HUES6 (cell line): ENCODE results near the gene INPP5J.
"Not testable (repeated sequence)": the region's sequence is repeated elsewhere in the genome, so short reads cannot be mapped to it uniquely, and the experiment has no call there.

Source experiments
- H3K27ac ChIP-seq: 2 replicates; pipeline ENCODE4 v1.7.0; 2013; ENCODE audit warnings: low read depth, mild to moderate bottlenecking, low read length, inconsistent platforms
- H3K27me3 ChIP-seq: 2 replicates; pipeline ENCODE4 v1.6.1; 2013; ENCODE audit warnings: low read length; ENCODE audit not compliant: control insufficient read depth, insufficient read depth
- H3K36me3 ChIP-seq: 2 replicates; pipeline ENCODE4 v1.6.1; 2013; ENCODE audit warnings: low read length; ENCODE audit not compliant: control insufficient read depth, insufficient read depth
- H3K4me1 ChIP-seq: 2 replicates; pipeline ENCODE4 v1.6.1; 2013; ENCODE audit warnings: low read length; ENCODE audit not compliant: control insufficient read depth, insufficient read depth
- H3K4me3 ChIP-seq: 2 replicates; pipeline ENCODE4 v1.5.1; 2013; ENCODE audit warnings: low read depth, low read length
- H3K9ac ChIP-seq: one replicate; pipeline ENCODE4 v1.6.1; 2013; ENCODE audit warnings: mild to moderate bottlenecking, low read length
- H3K9me3 ChIP-seq: 2 replicates; pipeline ENCODE4 v1.6.1; 2013; ENCODE audit warnings: low read depth, low read length; ENCODE audit not compliant: control insufficient read depth, insufficient read depth

INPP5J gene

GRCh38 chr22:31151872-31152271 is 29.1 kb downstream of the INPP5J start:
- no peak overlapping the region for H3K9ac ChIP-seq
- H3K36me3 ChIP-seq: no peaks in the 10 kb centered on the region
- H3K27me3 ChIP-seq: peaks cover 7% of the 10 kb centered on the region
- no peak overlapping the region for H3K4me3 ChIP-seq
- no peaks in the 10 kb centered on the region for H3K9me3 ChIP-seq
- no peak overlapping the region for H3K27ac ChIP-seq
- peaks cover 6% of the 10 kb centered on the region; the same call in 1 of the 2 replicates for H3K4me1 ChIP-seq

- Histone ChIP-seq H3K9ac (no peak overlapping the region), H3K9me3 (no peaks in the 10 kb centered on the region), H3K36me3 (no peaks in the 10 kb centered on the region), H3K4me1 (peaks cover 5% of the 10 kb centered on the region; the same call in 1 of the 2 replicates), H3K27ac (no peak overlapping the region), H3K4me3 (no peak overlapping the region), H3K27me3 (peaks cover 21% of the 10 kb centered on the region)
These were observed 30.6 kb downstream of the INPP5J start for GRCh38 chr22:31153357-31153756.

GRCh38 chr22:31154975-31155374 is 32.2 kb downstream of the INPP5J start:
- Histone ChIP-seq H3K9me3 (no peaks in the 10 kb centered on the region), H3K9ac (no peak overlapping the region), H3K27me3 (peaks cover 31% of the 10 kb centered on the region), H3K27ac (no peak overlapping the region), H3K36me3 (no peaks in the 10 kb centered on the region), H3K4me3 (no peak overlapping the region), H3K4me1 (no peaks in the 10 kb centered on the region)

DNA sequence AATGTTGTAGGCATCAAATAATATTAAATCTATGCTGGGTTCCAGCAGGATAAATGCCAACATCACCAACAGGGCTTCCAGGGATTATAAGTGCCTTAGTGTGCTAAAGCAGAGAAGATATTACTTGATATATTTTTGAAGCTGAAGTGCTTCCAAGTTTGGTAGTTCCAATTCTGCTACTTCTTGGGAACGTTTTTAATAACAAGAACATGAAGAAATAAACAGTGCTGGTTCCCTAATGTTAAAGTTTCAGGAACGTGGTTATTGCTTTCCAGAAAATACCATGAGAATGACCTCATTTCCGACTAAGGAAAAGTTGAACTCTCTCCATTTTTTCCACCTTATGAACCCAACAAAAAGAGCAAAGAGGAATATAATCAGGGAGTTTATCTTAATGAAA is 32.7 kb downstream of the INPP5J start:
- Histone ChIP-seq H3K9ac (no peak overlapping the region), H3K27ac (no peak overlapping the region), H3K27me3 (peaks cover 31% of the 10 kb centered on the region), H3K9me3 (no peaks in the 10 kb centered on the region), H3K4me3 (no peak overlapping the region), H3K4me1 (no peaks in the 10 kb centered on the region), H3K36me3 (no peaks in the 10 kb centered on the region)

- Histone ChIP-seq H3K9me3 (no peaks in the 10 kb centered on the region), H3K36me3 (peaks cover under 1% of the 10 kb centered on the region; the same call in 1 of the 2 replicates), H3K4me3 (peak overlapping the region; percentile 80), H3K9ac (peak overlapping the region; percentile 73), H3K27ac (no peak overlapping the region; the same call in 1 of the 2 replicates), H3K4me1 (peaks cover 4% of the 10 kb centered on the region; the same call in 1 of the 2 replicates), H3K27me3 (peaks cover 31% of the 10 kb centered on the region)
These were observed 37.7 kb downstream of the INPP5J start for GRCh38 chr22:31160328-31160978.

DNA sequence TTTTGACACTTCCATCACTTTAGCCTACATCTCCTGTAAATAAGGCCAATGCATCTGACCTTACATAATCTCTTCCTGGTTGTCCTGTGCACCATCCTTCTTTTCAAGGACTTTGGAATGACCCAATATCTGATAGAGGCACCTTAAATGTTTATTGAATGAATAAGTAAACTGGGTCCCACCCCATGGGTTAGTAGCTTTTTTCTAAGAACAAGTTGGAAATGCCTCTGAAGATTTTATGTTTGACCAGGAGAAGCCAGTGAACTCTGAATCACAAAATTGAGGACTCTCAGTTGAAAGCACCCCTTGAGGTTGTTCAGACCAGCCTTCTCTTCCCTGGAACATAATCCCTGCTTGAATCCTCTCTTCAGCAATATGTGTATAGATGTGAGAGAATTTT is 38.6 kb downstream of the INPP5J start:
- Histone ChIP-seq H3K9me3 (no peaks in the 10 kb centered on the region), H3K36me3 (peaks cover 8% of the 10 kb centered on the region), H3K4me3 (peak overlapping the region; percentile 80), H3K4me1 (peaks cover 4% of the 10 kb centered on the region; the same call in 1 of the 2 replicates), H3K9ac (peak overlapping the region; percentile 73), H3K27ac (no peak overlapping the region), H3K27me3 (peaks cover 29% of the 10 kb centered on the region)

DNA sequence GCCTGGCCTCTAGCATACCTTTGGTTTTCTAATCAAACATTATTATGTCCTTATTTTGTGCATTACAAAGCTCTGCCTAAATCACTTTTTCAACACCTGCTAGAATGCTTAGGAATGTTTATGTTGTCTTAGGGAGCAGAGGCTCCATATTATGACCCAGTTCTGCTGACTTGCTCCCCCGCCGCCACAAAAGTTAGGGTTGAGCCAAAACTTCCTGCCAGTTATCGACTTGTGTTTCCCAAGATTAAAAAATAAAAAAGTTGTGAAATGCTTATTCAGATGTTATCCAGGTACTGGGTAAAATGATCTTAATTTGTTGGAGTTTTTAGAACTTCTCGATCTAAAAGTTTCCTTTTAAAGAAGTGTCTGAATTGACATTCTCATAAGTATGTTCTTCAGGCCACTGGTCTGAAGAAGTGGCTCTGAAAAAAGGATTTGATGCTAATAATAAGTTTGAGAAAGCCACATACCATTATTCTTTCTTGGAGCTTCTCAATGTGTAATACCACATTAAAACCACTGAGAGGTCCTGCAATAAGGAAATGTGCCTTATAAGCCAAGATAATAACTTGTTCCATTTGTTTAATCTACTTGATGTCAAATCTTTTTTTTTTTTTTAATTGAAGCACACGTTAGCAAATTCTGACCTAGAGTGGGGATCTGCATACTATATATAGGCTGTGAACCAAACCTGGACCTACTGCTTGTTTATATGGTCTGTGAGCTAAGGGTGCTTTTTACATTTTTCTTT is 39.4 kb downstream of the INPP5J start:
- no peak overlapping the region for H3K4me3 ChIP-seq
- H3K27me3 ChIP-seq: peaks cover 21% of the 10 kb centered on the region
- no peak overlapping the region for H3K9ac ChIP-seq

DNA sequence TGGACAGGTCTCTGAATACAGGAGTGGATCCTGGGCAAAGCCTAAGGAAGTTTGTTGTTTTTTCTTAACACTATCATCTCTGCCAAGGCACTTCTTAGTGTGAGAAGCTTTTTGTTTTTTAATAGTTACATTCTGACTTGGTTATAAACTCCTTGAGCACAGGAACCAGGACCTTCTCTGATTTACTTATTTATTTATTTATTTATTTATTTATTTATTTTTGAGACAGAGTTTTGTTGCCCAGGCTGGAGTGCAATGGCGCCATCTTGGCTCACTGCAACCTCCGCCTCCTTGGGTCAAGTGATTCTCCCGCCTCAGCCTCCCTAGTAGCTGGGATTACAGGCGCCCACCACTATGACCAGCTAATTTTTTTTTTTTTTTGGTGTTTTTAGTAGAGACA is 48.2 kb downstream of the INPP5J start:
- no peaks in the 10 kb centered on the region for H3K4me1 ChIP-seq
- H3K9me3 ChIP-seq: no peaks in the 10 kb centered on the region
- no peak overlapping the region for H3K4me3 ChIP-seq
- H3K27me3 ChIP-seq: no peaks in the 10 kb centered on the region
- H3K36me3 ChIP-seq: peaks cover 7% of the 10 kb centered on the region
- no peak overlapping the region for H3K9ac ChIP-seq
- H3K27ac ChIP-seq: no peak overlapping the region

More for the DNA sequence above, 39.4 kb downstream of the INPP5J start:
- H3K27ac ChIP-seq: no peak overlapping the region
- H3K4me1 ChIP-seq: peaks cover 4% of the 10 kb centered on the region; the same call in 1 of the 2 replicates
- peaks cover 10% of the 10 kb centered on the region for H3K36me3 ChIP-seq
- H3K9me3 ChIP-seq: no peaks in the 10 kb centered on the region

DNA sequence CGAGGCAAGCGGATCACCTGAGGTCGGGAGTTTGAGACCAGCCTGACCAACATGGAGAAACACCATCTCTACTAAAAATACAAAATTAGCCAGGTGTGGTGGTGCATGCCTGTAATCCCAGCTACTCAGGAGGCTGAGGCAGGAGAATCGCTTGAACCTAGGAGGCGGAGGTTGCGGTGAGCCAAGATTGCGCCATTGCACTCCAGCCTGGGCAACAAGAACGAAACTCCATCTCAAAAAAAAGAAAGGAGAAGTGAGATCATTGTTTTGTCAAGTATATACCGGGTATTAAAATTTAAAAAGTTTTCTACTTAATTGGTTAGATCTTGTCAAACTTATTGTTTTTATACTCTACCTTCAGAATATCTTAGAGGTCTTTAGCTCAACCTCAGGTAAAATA is 49.0 kb downstream of the INPP5J start:
- H3K27me3 ChIP-seq, H3K9ac ChIP-seq, H3K9me3 ChIP-seq, H3K4me3 ChIP-seq, H3K4me1 ChIP-seq, H3K27ac ChIP-seq, H3K36me3 ChIP-seq: not testable (repeated sequence)

DNA sequence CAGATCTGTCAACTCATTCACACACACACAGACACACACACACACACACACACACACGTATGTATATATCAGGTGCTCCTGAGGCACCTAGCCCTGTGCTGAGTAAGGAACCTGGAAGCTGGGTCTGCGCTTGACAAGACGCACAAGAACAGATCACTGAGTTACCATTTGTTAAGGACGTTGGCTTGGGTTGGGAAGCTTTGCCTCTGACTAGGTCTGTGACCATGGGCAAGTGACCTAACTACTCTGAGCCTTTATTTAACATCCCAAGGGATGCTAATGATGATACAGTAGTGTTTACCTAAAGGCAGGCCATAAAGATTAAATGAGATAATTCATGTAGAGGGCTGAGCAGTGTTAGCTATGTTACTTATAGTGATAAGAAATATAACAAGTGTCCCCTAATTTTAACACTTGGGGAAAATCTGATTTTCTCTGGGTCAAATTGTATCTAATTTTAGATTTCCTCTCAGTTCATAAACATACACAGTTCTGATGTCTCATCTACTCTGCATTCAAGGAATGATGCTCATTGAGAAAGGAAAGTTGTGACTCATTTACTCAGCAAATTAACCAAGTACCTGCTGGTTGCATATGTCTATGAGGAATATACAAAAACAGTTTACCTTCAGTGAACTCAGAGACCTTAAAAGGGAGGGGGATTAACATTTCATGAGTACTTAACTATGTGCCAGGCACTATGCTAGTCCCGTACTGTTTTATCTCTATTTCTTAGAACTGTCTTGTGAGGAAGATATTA is 50.8 kb downstream of the INPP5J start:
- Histone ChIP-seq H3K27me3 (no peaks in the 10 kb centered on the region), H3K36me3 (no peaks in the 10 kb centered on the region), H3K9me3 (no peaks in the 10 kb centered on the region), H3K9ac (no peak overlapping the region), H3K4me1 (no peaks in the 10 kb centered on the region), H3K4me3 (no peak overlapping the region), H3K27ac (no peak overlapping the region)

GRCh38 chr22:31176923-31177322 is 54.2 kb downstream of the INPP5J start:
- peaks cover 4% of the 10 kb centered on the region; the same call in 1 of the 2 replicates for H3K36me3 ChIP-seq
- no peak overlapping the region for H3K4me3 ChIP-seq
- H3K27ac ChIP-seq: no peak overlapping the region
- H3K4me1 ChIP-seq: no peaks in the 10 kb centered on the region
- H3K9me3 ChIP-seq: no peaks in the 10 kb centered on the region
- H3K27me3 ChIP-seq: no peaks in the 10 kb centered on the region
- no peak overlapping the region for H3K9ac ChIP-seq
